Activated naive CD4-positive, alpha-beta T cell treated with anti-CD3 and anti-CD28 coated beads, Interleukin-2, amount 50 U/mL, for 16 hours (primary cell): ENCODE measurements around the gene SPAG8.

Experiments
- DNase-seq: peaks from one replicate; pipeline ENCODE4 v3.0.0-alpha.2; 2020

SPAG8 gene

GRCh38 chr9:35769763-35770162, 42.3 kb downstream of the SPAG8 start:
- no peak for DNase-seq

- no peak for DNase-seq
Observed at GRCh38 chr9:35767458-35767857, 44.6 kb downstream of the SPAG8 start.

GRCh38 chr9:35766997-35767396, 45.1 kb downstream of the SPAG8 start:
- no peak for DNase-seq

- no peak for DNase-seq
Observed at GRCh38 chr9:35763803-35764202, 48.3 kb downstream of the SPAG8 start.

GRCh38 chr9:35763181-35763580, 48.9 kb downstream of the SPAG8 start:
- no peak for DNase-seq

- no peak for DNase-seq
Observed at GRCh38 chr9:35760651-35761050, 51.4 kb downstream of the SPAG8 start.

- DNase-seq, result no peak
Observed at GRCh38 chr9:35759795-35760194, 52.3 kb downstream of the SPAG8 start.
